ENCODE results near the gene RRBP1.

The RRBP1 gene

GRCh38 chr20:17595856-17596255, 86.2 kb downstream of the RRBP1 start:
- no peak for DNase-seq

GRCh38 chr20:17594443-17594842, 87.6 kb downstream of the RRBP1 start:
- no peak for DNase-seq

GRCh38 chr20:17593902-17594301, 88.1 kb downstream of the RRBP1 start:
- no peak for DNase-seq

DNA sequence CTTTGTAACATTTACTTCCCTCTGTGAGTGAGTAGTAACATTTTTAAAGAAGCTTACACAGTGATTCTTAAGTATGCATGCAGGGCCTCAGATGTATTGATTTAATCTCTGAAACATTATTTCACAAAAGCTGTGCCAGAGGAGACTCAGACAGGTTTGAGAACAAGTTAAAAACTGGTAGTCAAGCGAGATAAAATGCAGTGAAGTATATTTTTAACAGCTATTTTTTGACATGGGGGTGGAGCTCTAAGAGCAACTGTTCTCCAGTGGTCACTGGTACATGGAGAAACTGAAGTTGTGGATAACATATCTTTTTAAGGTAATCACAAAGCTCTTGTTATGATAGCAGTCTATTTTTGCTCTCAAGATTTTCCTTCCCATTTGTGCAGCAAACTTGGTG, 91.8 kb downstream of the RRBP1 start:
- no peak for DNase-seq

DNA sequence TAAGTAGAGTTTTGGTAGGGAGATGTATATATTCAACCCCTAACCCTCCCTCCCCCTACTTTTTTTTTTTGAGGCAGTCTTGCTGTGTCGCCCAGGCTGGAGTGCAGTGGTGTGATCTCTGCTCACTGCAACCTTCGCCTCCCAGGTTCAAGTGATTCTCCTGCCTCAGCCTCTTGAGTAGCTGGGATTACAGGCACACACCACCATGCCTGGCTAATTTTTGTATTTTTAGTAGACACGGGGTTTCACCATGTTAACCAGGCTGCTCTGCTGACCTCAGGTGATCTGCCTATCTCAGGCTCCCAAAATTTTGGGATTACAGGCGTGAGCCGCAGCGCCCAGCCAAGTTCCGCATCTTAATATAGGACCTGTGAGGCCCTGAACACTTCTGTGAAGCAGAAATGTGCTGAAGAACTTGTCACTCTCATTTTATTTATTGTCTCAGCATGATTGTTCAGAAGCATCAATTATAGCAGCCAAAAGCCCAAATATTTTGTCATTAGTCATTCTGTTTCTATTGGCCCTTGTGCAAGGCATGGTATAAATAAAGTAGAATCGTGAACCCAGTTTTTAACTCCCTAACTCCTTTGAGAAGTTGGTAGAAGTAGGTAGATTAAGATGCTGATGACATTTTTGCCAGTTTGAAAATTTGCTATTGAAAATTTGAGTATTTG, 92.7 kb downstream of the RRBP1 start:
- no peak for DNase-seq

GRCh38 chr20:17587824-17588223, 94.2 kb downstream of the RRBP1 start:
- no peak for DNase-seq

GRCh38 chr20:17587148-17587547, 94.9 kb downstream of the RRBP1 start:
- DNase-seq: no peak

DNA sequence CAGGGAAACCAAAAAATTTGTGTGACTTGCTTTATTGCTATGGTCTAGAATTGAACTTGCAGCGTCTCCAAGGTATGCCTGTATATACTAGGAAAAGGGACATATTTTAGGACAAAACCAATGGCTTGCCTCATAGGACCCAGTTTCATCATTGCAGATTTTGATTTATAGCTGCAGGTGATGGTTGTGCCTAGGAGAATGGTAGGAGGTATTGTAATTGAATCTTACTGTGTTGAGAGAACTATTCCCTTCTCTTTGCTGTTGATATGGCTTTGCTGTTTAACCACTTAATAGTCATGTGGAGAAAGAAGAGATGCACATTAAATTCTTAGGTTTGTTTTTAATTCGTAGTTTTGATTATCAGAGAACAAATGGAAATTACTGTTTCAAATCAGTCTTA, 95.8 kb downstream of the RRBP1 start:
- no peak for DNase-seq

- no peak for DNase-seq
These were observed 97.4 kb downstream of the RRBP1 start for GRCh38 chr20:17584689-17585088.

- DNase-seq: no peak
These were observed 98.9 kb downstream of the RRBP1 start for GRCh38 chr20:17583126-17583525.

DNA sequence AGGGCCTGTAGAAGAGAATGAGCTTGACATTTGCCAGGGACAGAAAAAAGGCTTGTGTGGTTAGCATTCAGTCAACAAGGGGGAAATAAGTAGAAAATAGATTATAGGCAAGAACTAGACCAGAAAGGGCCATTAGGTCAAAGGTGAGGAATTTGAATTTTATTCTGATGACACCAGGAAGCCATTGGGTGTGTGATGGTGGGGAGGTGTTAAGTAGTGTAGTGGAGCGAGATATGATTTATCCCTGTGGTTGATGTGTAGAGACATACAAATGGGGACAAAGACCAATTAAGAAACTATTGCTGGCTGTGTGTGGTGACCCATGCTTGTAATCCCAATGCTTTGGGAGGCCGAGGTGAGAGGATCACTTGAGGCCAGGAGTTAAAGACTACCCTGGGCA, 101.1 kb downstream of the RRBP1 start:
- DNase-seq: no peak

- no peak for DNase-seq
These were observed 102.5 kb downstream of the RRBP1 start for GRCh38 chr20:17579369-17580039.

DNA sequence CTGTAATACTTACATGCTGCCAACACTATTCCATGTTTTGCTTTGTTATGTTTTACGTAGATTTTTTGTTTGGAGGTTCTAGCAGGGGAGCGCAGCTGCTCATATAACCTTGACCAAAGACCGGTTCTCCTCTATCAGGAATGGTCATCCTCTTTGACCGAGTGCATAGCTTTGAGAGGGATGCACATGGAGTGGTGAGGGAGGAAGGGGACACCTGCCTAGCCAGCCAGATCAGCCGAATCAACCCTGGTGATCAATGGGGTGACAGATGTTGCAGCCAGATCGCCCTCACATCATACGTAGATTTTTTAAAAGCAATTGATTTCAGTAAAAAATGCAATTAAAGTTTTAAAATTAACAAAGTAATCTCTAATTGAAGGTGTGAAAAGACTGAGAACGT, 105.8 kb downstream of the RRBP1 start:
- no peak for DNase-seq

DNA sequence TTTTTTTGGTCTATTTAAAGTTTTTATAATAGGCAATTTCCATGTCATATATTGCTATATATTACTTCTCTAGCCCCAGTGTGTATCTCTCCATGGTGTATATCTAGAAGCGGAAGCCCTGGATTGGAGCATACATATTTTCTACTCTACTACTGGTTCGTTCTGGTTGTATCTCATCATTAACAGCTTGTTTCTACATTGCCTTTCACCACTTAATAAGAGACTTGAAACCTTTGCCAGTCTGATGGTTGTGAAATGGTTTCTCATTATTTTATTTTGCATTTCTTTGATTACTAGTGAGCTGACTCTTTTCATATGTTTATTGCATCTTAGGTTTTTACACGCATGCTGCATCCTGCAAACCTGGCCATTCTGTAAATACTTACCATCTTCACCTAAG, 108.6 kb downstream of the RRBP1 start:
- DNase-seq: no peak

DNA sequence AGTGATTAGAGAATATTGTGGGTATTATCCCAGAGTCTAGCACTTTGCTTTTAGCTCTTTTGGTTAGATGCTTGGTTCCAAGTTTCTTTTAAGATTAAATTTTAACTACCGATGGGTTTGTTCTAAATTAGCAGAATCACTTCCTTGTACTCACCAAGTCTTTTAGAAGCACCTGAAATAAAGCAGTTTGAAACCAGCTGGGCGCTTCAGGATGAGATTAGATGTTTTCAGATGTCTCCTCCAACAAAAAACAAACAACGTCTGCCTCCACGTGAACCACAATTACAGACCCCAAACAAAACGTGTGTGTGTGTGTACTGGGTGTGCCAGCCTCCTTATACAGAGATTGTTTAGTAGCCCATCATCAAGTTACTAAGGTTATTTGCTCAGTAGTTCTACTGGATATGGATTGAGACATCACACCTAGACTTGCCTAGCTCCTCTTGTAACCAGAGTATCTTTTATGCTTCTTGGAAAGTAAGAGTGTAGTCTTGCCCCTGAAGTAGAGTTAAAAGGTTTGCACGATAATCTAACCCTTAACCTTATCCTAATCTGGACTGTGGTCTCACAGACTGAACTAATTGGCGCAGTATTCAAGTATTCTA, 109.9 kb downstream of the RRBP1 start:
- DNase-seq: no peak

DNA sequence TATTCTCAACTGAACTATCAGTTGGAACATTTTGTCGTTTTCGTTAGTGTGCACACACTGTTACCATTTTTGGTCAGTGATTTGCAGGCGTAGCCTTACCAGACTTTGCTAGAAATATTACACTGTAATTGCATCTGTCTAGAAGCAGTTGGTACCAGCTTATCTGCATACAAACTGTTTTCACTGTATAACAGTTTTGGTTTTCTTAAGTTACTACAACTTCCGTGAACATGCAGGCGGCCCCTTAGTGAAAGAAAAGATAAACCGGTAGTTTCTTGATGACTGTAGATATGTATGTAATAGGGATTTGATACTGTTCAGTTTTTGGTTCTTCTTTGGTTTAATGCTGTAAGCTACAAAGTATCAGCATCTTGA, 110.9 kb downstream of the RRBP1 start:
- no peak for DNase-seq

DNA sequence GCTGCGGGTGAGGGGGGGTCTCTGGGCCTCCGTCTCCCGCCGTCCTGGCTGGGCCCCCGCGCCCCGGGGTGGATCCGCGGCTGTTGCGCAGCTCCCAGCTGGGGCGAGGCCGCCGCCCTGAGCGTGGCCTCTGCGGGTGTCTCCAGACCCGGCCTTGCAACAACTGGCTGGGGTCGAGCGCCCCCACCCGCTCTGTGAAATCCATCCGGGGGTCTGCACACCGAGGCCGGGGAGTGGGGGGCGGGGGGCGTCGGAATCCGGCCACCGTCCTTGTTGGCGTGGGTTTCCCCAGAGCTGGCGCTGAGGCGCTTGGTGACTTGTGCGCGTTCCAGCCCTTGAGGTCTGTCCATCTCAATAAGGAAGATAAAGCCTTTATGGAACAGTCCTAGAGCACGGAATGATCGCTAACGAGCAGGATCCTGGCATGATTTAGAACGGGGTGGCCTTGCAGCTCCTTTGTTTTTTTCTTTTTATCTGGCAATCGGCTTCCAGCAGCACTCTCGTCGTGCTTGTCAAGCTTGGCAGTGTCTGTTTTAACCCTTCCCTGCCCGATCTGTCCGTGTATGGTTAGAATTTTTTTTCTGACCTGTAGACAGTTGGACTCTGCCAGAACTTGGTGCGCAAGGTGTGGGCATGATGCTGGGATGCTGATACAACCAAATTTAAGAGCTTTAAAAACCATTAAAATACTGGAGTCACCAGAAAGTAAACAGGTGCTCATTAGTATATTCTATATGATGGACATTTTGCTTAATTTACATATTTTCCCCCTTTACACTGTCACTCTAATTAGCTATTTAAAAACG, 111.5 kb downstream of the RRBP1 start:
- DNase-seq: peak; percentile 32

- DNase-seq: peak; percentile 89
These were observed 112.3 kb downstream of the RRBP1 start, which contains the start of gene DSTN for GRCh38 chr20:17569616-17570346. DSTN (plus strand) TSS chr20:17570075; CDS start chr20:17570209, 134 bp downstream.

DNA sequence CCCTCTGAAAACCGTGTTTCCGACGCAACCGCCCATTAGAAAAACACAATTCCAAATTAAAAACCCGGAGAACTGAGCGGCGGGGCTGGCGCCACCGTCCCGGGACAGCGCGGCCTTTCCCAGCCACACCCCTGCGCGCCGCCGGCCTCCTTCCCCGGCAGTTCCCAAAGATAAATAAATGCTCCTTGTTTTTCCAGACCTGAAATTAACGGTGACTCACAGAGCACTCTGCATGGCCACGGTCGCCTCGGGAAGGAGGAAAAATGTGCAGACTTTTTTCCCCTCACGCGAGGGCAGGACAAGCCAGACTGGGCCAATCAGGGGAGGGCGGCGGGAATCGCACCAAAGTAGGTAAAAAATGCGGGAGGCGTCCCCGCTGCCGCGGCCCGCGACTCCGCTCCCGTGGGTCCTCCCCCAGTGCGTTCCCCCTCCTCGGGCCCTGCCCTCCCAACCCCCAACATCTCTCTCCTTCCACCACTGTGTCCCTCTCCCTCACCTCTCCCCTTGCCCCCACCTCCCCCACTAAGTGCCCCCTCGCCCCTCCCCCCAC, 113.0 kb downstream of the RRBP1 start:
- DNase-seq: peak; percentile 16

- no peak for DNase-seq
These were observed 113.8 kb downstream of the RRBP1 start for GRCh38 chr20:17568045-17568788.

DNA sequence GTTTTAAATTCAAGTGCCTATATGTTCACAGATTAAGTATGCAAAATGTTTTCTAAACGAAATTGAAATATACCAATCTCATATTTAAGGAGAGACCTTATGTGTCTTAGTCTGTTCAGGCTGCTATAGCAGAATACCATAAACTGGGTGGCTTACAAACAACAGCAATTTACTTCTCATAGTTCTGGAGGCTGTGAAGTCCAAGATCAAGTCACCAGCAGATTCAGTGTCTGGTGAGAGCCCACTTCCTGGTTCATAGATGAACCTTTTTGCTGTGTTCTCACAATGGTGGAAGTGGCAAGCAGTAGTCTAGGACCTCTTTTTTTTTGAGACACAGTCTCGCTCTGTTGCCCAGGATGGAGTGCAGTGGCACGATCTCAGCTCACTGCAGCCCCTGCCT, 115.7 kb downstream of the RRBP1 start:
- no peak for DNase-seq
